ENCODE measurements around the gene APC.

The APC gene

GRCh38 chr5:112737070-112737462 lies 619 bp upstream of the APC start:
- Histone ChIP-seq H3K36me3 (no peaks in the 10 kb centered on the region), H3K4me3 (ENCODE audit: low read depth, low read length) (peak overlapping the region; percentile 78), H3K4me1 (peaks cover under 1% of the 10 kb centered on the region; the same call in 1 of the 2 replicates), H3K27me3 (no peaks in the 10 kb centered on the region), H3K9me3 (no peaks in the 10 kb centered on the region)
- no peak for DNase-seq
- no peak for TF ChIP-seq CTCF (IDR thresholded peaks at IDR 0.05; ENCODE audit: low read depth, low read length)

GRCh38 chr5:112738191-112738560 lies 491 bp downstream of the APC start:
- no peak for TF ChIP-seq CTCF (IDR thresholded peaks at IDR 0.05; ENCODE audit: low read depth, low read length)
- Histone ChIP-seq H3K27me3 (no peaks in the 10 kb centered on the region), H3K9me3 (no peaks in the 10 kb centered on the region), H3K36me3 (no peaks in the 10 kb centered on the region; the same call in 1 of the 2 replicates), H3K4me3 (ENCODE audit: low read depth, low read length) (peak overlapping the region; percentile 78), H3K4me1 (peaks cover 4% of the 10 kb centered on the region; the same call in 1 of the 2 replicates)
- peak; percentile 22 for DNase-seq

GRCh38 chr5:112742424-112742823 lies 4.7 kb downstream of the APC start:
- H3K4me3 ChIP-seq (ENCODE audit: low read depth, low read length): no peak overlapping the region
- no peaks in the 10 kb centered on the region for H3K9me3 ChIP-seq
- peaks cover 4% of the 10 kb centered on the region; the same call in 1 of the 2 replicates for H3K4me1 ChIP-seq
- no peak for DNase-seq
- no peaks in the 10 kb centered on the region; the same call in 1 of the 2 replicates for H3K36me3 ChIP-seq
- TF ChIP-seq CTCF (IDR thresholded peaks at IDR 0.05; ENCODE audit: low read depth, low read length): no peak
- no peaks in the 10 kb centered on the region for H3K27me3 ChIP-seq

GRCh38 chr5:112743631-112744030 lies 5.9 kb downstream of the APC start:
- H3K4me3 ChIP-seq (ENCODE audit: low read depth, low read length): no peak overlapping the region
- H3K36me3 ChIP-seq: no peaks in the 10 kb centered on the region; the same call in 1 of the 2 replicates
- no peaks in the 10 kb centered on the region for H3K27me3 ChIP-seq
- peaks cover 4% of the 10 kb centered on the region; the same call in 1 of the 2 replicates for H3K4me1 ChIP-seq
- no peak for TF ChIP-seq CTCF (IDR thresholded peaks at IDR 0.05; ENCODE audit: low read depth, low read length)
- DNase-seq: no peak
- H3K9me3 ChIP-seq: no peaks in the 10 kb centered on the region

- DNase-seq: no peak
- TF ChIP-seq CTCF (IDR thresholded peaks at IDR 0.05; ENCODE audit: low read depth, low read length): no peak
- Histone ChIP-seq H3K4me3 (ENCODE audit: low read depth, low read length) (no peak overlapping the region), H3K9me3 (no peaks in the 10 kb centered on the region), H3K4me1 (no peaks in the 10 kb centered on the region), H3K27me3 (no peaks in the 10 kb centered on the region), H3K36me3 (no peaks in the 10 kb centered on the region)
Measured at GRCh38 chr5:112752335-112752734, 14.7 kb downstream of the APC start.

GRCh38 chr5:112755703-112756102 lies 18.0 kb downstream of the APC start:
- Histone ChIP-seq H3K9me3 (no peaks in the 10 kb centered on the region), H3K4me1 (no peaks in the 10 kb centered on the region), H3K27me3 (no peaks in the 10 kb centered on the region), H3K36me3 (peaks cover 5% of the 10 kb centered on the region), H3K4me3 (ENCODE audit: low read depth, low read length) (no peak overlapping the region)
- no peak for TF ChIP-seq CTCF (IDR thresholded peaks at IDR 0.05; ENCODE audit: low read depth, low read length)
- DNase-seq: no peak
